Stomach smooth muscle (tissue), 2 donors: ENCODE data around the gene ELSPBP1.
"Not testable (repeated sequence)": the region's sequence is repeated elsewhere in the genome, so short reads cannot be mapped to it uniquely, and the experiment has no call there.

Experiments
- H3K27ac ChIP-seq: one replicate; pipeline ENCODE4 v1.7.0; 2013; ENCODE audit warnings: mild to moderate bottlenecking, low read length, inconsistent platforms
- H3K27me3 ChIP-seq, 2 donors: one replicate each; pipeline ENCODE4 v1.7.0; 2013; ENCODE audit warnings: low read length in 2 of 2; ENCODE audit not compliant: insufficient read depth in 2 of 2, control insufficient read depth in 1 of 2
- H3K36me3 ChIP-seq, 2 donors: one replicate each; pipeline ENCODE4 v1.7.0; 2013; ENCODE audit warnings: low read length in 2 of 2; ENCODE audit not compliant: control insufficient read depth in 2 of 2, insufficient read depth in 2 of 2
- H3K4me1 ChIP-seq: one replicate; pipeline ENCODE4 v1.7.0; 2013; ENCODE audit warnings: low read length; ENCODE audit not compliant: control insufficient read depth, insufficient read depth
- H3K4me3 ChIP-seq, 2 donors: one replicate each; pipeline ENCODE4 v1.7.0; 2013; ENCODE audit warnings: low read length in 2 of 2
- H3K9ac ChIP-seq, 2 donors: one replicate each; pipeline ENCODE4 v1.7.0; 2013; ENCODE audit warnings: low read length in 2 of 2, mild to moderate bottlenecking in 1 of 2
- H3K9me3 ChIP-seq, 2 donors: one replicate each; pipeline ENCODE4 v1.7.0; 2013; ENCODE audit warnings: low read length in 2 of 2; ENCODE audit not compliant: control insufficient read depth in 2 of 2
- donor health status: healthy.
- donor health status: Pancreatic carcinoma.

The ELSPBP1 gene

GRCh38 chr19:47994209-47994802, at the start of gene ELSPBP1:
ELSPBP1 (plus strand) TSS chr19:47994632; CDS start chr19:48008668, 14,036 bp downstream.
- Histone ChIP-seq H3K9ac (no peak within 1 kb of the TSS), H3K9me3 (no peaks in the 10 kb centered on the region), H3K36me3 (no peaks in the 10 kb centered on the region), H3K27me3 (peaks cover 0 to 5% of the 10 kb centered on the region in 2 donors), H3K27ac (no peak within 1 kb of the TSS), H3K4me3 (no peak within 1 kb of the TSS), H3K4me1 (no peaks in the 10 kb centered on the region)

DNA sequence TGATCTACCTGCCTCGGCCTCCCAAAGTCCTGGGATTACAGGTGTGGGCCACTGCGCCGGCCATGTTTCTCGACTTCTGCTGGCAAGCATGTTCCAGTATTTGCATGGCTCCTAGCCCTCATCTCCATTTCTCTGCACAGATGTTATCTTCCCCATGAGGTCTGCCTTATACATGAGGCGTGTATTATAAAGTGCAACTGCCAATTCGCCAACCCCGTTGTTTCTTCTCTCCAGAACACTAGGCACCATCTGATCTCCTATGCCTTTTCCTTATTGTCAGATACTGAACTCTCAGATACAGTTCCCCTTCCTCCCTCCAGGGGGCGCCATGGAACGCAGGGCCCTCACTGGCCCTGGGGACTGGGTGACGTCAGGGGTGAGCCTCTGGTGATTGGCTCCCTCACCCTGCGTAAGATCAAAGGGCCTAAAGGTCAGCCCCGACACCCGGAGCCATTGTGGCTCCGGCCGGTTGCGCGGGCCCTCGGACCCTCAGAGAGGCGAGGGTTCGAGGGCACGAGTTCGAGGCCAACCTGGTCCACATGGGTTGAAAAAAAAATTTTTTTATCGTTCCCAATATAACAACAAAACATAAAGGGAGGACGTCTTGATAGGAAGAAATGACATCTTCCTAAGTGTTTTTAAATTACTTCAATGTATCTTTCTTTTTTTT, 44.4 kb upstream of the ELSPBP1 start:
- not testable (repeated sequence) for H3K4me3 ChIP-seq, H3K27me3 ChIP-seq, H3K9me3 ChIP-seq, H3K36me3 ChIP-seq, H3K4me1 ChIP-seq, H3K27ac ChIP-seq, H3K9ac ChIP-seq

DNA sequence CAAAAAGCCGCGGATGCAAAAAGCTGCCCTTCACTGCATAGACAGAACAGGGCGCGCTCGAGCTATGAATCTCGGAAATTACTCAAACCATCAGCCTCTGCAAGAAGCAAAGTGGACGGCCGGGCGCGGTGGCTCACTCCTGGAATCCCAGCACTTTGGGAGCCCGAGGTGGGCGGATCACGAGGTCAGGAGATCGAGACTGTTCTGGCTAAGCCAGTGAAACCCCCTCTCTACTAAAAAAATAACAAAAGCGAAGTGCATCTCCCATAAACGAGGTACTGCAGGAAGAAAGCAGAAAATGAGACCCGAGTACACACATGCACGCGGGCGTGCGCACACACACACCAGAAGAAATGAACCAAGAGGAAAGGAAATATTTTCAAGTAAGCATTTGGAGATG, 42.3 kb upstream of the ELSPBP1 start:
- not testable (repeated sequence) for H3K27me3 ChIP-seq, H3K27ac ChIP-seq, H3K9ac ChIP-seq, H3K4me3 ChIP-seq, H3K36me3 ChIP-seq, H3K9me3 ChIP-seq, H3K4me1 ChIP-seq

DNA sequence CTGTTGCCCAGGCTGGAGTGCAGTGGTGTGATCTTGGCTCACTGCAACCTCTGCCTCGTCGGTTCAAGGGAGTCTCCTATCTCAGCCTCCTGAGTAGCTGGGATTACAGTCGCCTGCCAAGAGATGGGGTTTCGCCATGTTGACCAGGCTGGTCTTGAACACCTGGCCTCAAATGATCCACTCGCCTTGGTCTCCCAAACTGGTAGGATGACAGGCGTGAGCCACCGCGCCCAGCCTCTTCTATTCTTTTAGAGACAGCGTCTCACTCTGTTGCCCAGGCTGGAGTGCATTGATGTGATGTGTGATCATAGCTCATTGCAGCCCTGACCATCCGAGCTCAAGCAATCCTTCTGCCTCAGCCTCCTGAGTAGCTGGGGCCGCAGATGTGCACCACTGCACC, 38.5 kb upstream of the ELSPBP1 start:
- H3K27ac ChIP-seq, H3K9me3 ChIP-seq, H3K27me3 ChIP-seq, H3K4me3 ChIP-seq, H3K4me1 ChIP-seq, H3K36me3 ChIP-seq, H3K9ac ChIP-seq: not testable (repeated sequence)

DNA sequence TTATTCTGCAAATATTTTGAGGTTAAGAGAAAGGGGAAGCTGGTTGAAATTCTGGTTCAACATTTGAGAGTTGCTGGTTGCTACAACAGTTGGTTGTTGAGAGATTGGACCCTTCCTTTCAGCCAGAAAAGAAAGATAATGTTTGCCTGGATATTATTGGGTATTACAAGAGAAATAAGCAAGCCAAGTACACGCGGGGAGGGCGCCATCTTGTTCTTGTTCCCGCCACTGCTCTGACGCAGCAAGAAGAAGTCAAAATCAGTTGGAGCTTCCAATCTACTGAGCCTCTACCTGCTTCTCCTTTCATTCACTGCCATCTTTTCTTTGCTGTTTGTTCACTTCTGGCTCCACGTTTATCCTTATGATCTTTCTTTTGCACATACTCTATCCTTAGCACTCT, 20.9 kb upstream of the ELSPBP1 start:
- Histone ChIP-seq H3K9me3 (peaks cover 0 to 5% of the 10 kb centered on the region in 2 donors), H3K4me1 (no peaks in the 10 kb centered on the region), H3K4me3 (no peak overlapping the region), H3K27me3 (peaks cover 3 to 11% of the 10 kb centered on the region in 2 donors), H3K27ac (no peak overlapping the region), H3K36me3 (no peaks in the 10 kb centered on the region), H3K9ac (no peak overlapping the region)

DNA sequence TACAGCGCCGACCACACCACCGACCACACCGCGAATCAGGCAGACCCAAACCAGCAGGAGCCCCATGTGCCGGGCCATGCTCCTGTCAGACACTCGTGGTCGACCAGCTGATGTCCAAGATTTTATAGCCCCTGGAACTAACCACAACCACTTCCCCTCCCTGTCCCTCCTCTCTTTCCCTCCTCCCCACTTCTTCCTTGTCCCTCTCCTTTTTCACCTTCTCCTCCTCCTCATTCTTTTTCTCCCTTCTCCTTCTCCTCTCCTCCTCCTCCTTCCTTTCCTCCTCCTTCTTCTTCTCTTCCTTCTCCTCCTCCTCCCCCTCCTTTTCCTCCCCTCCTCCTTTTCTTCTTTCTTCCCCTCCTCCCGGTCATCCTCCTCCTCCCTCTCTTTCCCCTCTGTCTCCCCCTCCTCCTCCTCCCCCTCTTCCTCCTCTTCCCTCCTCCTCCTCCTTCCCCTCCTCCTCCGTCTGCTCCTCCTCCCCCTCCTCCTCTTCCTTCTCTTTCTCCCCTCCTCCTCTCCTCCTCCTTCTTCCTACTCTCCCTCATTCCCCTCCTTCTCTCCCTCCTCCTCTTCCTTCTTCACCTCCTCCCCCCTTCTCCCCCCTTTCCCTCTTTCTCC, 3.1 kb upstream of the ELSPBP1 start:
- Histone ChIP-seq H3K27me3 (peaks cover 0 to 9% of the 10 kb centered on the region in 2 donors), H3K9ac (no peak overlapping the region), H3K36me3 (no peaks in the 10 kb centered on the region), H3K4me1 (no peaks in the 10 kb centered on the region), H3K9me3 (no peaks in the 10 kb centered on the region), H3K4me3 (no peak overlapping the region), H3K27ac (no peak overlapping the region)

DNA sequence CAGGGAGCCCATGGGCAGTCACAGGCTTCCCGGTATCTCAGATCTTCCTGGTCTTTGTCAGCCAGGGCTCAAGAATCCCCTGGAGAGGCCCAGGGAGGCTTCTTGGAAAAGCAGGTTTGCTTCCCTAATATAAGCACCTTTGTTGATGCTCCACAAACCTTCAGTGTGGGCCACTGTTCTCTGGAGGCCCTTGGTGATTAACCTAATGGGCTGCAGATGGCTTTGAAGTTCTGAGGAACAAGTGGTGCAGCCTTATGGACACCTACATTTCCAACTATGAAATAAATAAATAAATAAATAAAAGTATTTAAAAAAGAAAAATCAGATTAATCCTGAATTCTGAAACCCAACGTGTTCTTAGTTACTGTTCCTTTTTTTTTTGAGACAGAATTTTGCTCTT, 2.4 kb upstream of the ELSPBP1 start, which contains the start of gene BSPH1:
TSS of gene BSPH1 (minus strand) at position 101 of the 400 bp plus-strand sequence. CDS start at position 12, 89 bp downstream.
- Histone ChIP-seq H3K27me3 (peaks cover 0 to 9% of the 10 kb centered on the region in 2 donors), H3K27ac (no peak within 1 kb of the TSS), H3K36me3 (no peaks in the 10 kb centered on the region), H3K9ac (no peak within 1 kb of the TSS), H3K4me3 (no peak within 1 kb of the TSS), H3K9me3 (no peaks in the 10 kb centered on the region), H3K4me1 (no peaks in the 10 kb centered on the region)

DNA sequence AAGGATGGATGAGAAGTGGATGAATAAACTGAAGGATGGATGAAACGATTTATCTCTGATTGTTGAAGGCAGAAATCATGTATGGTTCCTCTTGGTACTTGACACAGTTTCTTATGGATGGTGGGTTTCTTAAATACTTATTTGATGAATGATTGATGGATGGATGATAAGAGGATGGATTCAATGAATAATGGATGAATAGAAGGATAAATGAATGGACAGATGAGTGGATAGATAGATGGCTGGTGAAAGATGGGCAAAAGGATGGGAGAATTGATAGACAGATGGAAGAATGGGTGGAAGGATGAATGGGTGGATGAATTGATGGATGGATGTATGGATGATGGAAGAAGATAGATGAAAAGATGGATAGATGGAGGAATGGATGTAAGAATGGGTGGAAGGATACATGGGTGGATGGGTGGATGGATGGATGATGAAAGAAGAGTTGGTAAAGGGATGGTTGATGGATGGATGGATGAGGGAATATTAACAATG, 1.8 kb downstream of the ELSPBP1 start:
- Histone ChIP-seq H3K27me3 (peaks cover 2 to 5% of the 10 kb centered on the region in 2 donors), H3K27ac (no peak overlapping the region), H3K9me3 (peaks cover 0 to 4% of the 10 kb centered on the region in 2 donors), H3K4me1 (no peaks in the 10 kb centered on the region), H3K36me3 (no peaks in the 10 kb centered on the region), H3K4me3 (no peak overlapping the region), H3K9ac (no peak overlapping the region)

- Histone ChIP-seq H3K4me1 (no peaks in the 10 kb centered on the region), H3K4me3 (no peak overlapping the region), H3K27ac (no peak overlapping the region), H3K9ac (no peak overlapping the region), H3K27me3 (peaks cover 2 to 9% of the 10 kb centered on the region in 2 donors), H3K9me3 (peaks cover 0 to 4% of the 10 kb centered on the region in 2 donors), H3K36me3 (no peaks in the 10 kb centered on the region)
These were observed 4.4 kb downstream of the ELSPBP1 start for GRCh38 chr19:47998800-47999199.

DNA sequence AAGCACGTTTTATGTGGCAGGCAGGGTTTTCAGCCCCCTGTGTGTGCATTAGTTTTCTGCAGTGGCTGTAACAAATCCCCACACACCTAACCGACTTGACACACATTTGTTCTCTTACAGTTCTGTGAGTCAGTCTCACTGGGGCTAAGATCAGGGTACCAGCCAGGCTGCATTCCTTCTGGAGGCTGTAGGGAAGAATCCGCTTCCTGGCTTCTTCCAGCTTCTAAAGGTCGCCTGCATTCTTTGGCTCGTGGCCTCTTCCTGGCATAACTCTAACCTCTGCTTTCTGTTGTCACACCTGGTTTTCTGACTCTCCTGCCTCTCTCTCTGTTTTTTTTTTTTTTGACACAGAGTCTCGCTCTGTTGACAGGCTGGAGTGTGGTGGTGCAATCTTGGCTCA, 6.4 kb downstream of the ELSPBP1 start:
- Histone ChIP-seq H3K9me3 (peaks cover 0 to 4% of the 10 kb centered on the region in 2 donors), H3K36me3 (no peaks in the 10 kb centered on the region), H3K27me3 (peaks cover 2 to 4% of the 10 kb centered on the region in 2 donors), H3K4me1 (no peaks in the 10 kb centered on the region), H3K27ac (no peak overlapping the region), H3K9ac (no peak overlapping the region), H3K4me3 (no peak overlapping the region)

DNA sequence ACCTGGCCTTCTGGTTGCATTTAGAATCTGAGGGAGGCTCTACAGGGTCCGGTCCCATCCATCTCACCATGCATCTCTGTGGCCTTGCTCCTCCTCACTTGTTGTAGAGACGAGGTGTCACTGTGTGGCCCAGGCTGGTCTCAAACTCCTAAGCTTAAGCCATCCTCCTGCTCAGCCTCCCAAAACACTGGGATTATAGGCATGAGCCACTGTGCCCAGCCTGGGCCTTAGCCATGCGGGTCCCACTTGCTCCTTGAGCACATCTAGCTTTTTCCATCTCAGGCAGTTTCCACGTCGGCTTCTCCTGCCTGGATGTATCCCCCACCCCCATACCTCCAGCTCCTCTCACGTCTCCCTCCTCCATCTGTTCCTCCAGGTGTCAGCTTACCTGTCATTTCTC, 9.8 kb downstream of the ELSPBP1 start:
- Histone ChIP-seq H3K27ac (no peak overlapping the region), H3K9ac (no peak overlapping the region), H3K9me3 (peaks cover 3 to 4% of the 10 kb centered on the region in 2 donors), H3K4me3 (no peak overlapping the region), H3K27me3 (peaks cover 2 to 9% of the 10 kb centered on the region in 2 donors), H3K36me3 (no peaks in the 10 kb centered on the region), H3K4me1 (no peaks in the 10 kb centered on the region)
